Occipital lobe (tissue), 2 donors: ENCODE data around the gene AANAT. TPM values are rescaled to one million over a fixed set of nuclear protein-coding genes. Genes with fewer than 3 reads are reported as not detected.

Experiments used
- DNase-seq: peaks from one replicate; lab custom pipeline; 2025; lab: John Stamatoyannopoulos, UW
- total RNA-seq: library from RNA; depleted of rRNA; stranded (reverse); fragments of >200 nt; gene quantifications from one replicate; pipeline ENCODE4 v1.2.3, GENCODE V29; 2014

Gene AANAT
- total RNA-seq, 1 donor from 2014 or later, result not detected

GRCh38 chr17:76490112-76490710 is 22.8 kb downstream of the AANAT start:
- no peak for DNase-seq

- DNase-seq, result no peak
Observed at GRCh38 chr17:76491271-76492122, 24.1 kb downstream of the AANAT start.

GRCh38 chr17:76492123-76492988 is 25.0 kb downstream of the AANAT start:
- DNase-seq, result no peak

GRCh38 chr17:76492989-76493501 is 25.6 kb downstream of the AANAT start:
- no peak for DNase-seq

GRCh38 chr17:76493505-76494167 is 26.2 kb downstream of the AANAT start:
- no peak for DNase-seq

- DNase-seq, result no peak
Observed at GRCh38 chr17:76495663-76496400, 28.4 kb downstream of the AANAT start.

- no peak for DNase-seq
Observed at GRCh38 chr17:76496464-76496863, 29.1 kb downstream of the AANAT start.

GRCh38 chr17:76497699-76497978 is 30.2 kb downstream of the AANAT start:
- DNase-seq, result no peak

- no peak for DNase-seq
Observed at GRCh38 chr17:76497979-76498875, 30.8 kb downstream of the AANAT start.

GRCh38 chr17:76498876-76499251 is 31.5 kb downstream of the AANAT start:
- no peak for DNase-seq

GRCh38 chr17:76499267-76499667 is 31.9 kb downstream of the AANAT start:
- no peak for DNase-seq

- DNase-seq, result no peak
Observed at GRCh38 chr17:76500074-76500746, 32.8 kb downstream of the AANAT start.

- DNase-seq, result no peak
Observed at GRCh38 chr17:76500747-76501017, 33.3 kb downstream of the AANAT start.

- DNase-seq, result peak; percentile 55
Observed at GRCh38 chr17:76501018-76501826, 33.8 kb downstream of the AANAT start, which contains the start of gene RHBDF2. RHBDF2 (minus strand) TSS chr17:76501423; CDS start chr17:76481524, 19,899 bp downstream.

- DNase-seq, result no peak
Observed at GRCh38 chr17:76501827-76502307, 34.5 kb downstream of the AANAT start.

- no peak for DNase-seq
Observed at GRCh38 chr17:76502341-76503211, 35.2 kb downstream of the AANAT start.

- DNase-seq, result no peak
Observed at GRCh38 chr17:76504117-76504516, 36.7 kb downstream of the AANAT start.
